ENCODE measurements around the gene YIF1A.
"Not testable (repeated sequence)": the region's sequence is repeated elsewhere in the genome, so short reads cannot be mapped to it uniquely, and the experiment has no call there.

Gene YIF1A

DNA sequence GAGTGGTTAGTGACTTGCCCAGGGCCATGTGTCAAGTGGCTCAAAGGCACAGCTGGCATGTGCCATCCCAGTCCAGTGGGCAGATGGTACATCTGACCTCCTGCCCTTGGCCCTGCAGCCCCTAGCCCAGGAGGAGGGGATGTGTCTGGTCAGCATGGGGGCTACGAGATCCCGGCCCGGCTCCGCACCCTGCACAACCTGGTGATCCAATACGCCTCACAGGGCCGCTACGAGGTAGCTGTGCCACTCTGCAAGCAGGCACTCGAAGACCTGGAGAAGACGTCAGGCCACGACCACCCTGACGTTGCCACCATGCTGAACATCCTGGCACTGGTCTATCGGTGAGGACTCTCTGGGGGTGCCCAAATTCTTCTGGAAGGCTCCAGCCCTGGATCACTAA, 26.2 kb downstream of the YIF1A start:
- Histone ChIP-seq H3K36me3 (peaks cover 70% of the 10 kb centered on the region), H3K9me3 (ENCODE audit: severe bottlenecking) (no peaks in the 10 kb centered on the region), H3K4me3 (ENCODE audit: low read depth, low read length) (no peak overlapping the region), H3K27ac (no peak overlapping the region), H3K27me3 (ENCODE audit: insufficient read depth, low read depth, severe bottlenecking) (no peaks in the 10 kb centered on the region)
- no peak for DNase-seq
- TF ChIP-seq, protein P1, sequence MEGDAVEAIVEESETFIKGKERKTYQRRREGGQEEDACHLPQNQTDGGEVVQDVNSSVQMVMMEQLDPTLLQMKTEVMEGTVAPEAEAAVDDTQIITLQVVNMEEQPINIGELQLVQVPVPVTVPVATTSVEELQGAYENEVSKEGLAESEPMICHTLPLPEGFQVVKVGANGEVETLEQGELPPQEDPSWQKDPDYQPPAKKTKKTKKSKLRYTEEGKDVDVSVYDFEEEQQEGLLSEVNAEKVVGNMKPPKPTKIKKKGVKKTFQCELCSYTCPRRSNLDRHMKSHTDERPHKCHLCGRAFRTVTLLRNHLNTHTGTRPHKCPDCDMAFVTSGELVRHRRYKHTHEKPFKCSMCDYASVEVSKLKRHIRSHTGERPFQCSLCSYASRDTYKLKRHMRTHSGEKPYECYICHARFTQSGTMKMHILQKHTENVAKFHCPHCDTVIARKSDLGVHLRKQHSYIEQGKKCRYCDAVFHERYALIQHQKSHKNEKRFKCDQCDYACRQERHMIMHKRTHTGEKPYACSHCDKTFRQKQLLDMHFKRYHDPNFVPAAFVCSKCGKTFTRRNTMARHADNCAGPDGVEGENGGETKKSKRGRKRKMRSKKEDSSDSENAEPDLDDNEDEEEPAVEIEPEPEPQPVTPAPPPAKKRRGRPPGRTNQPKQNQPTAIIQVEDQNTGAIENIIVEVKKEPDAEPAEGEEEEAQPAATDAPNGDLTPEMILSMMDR (IDR thresholded peaks at IDR 0.05; ENCODE audit: low read depth, low read length): no peak

GRCh38 chr11:66262191-66262590, 26.8 kb downstream of the YIF1A start:
- no peaks in the 10 kb centered on the region for H3K9me3 ChIP-seq (ENCODE audit: severe bottlenecking)
- H3K4me3 ChIP-seq (ENCODE audit: low read depth, low read length): no peak overlapping the region
- TF ChIP-seq, protein P1 (IDR thresholded peaks at IDR 0.05; ENCODE audit: low read depth, low read length): no peak
- H3K36me3 ChIP-seq: peaks cover 69% of the 10 kb centered on the region
- H3K27me3 ChIP-seq (ENCODE audit: insufficient read depth, low read depth, severe bottlenecking): no peaks in the 10 kb centered on the region
- DNase-seq: no peak
- H3K27ac ChIP-seq: no peak overlapping the region

DNA sequence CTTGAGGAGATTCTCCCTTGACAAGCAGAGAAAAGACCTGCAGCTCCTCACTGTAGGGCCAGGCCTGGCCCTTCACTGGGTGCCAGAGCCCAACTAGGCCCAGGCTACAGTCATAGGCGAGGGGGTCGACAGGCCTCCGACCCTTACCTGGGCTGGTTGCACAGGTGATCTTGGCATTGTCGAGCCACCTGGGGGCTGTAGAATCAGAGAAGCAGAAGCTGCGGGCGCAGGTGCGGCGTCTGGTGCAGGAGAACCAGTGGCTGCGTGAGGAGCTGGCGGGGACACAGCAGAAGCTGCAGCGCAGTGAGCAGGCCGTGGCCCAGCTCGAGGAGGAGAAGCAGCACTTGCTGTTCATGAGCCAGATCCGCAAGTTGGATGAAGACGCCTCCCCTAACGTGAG, 27.4 kb downstream of the YIF1A start:
- DNase-seq: no peak
- no peaks in the 10 kb centered on the region for H3K9me3 ChIP-seq (ENCODE audit: severe bottlenecking)
- H3K36me3 ChIP-seq: peaks cover 63% of the 10 kb centered on the region
- no peaks in the 10 kb centered on the region for H3K27me3 ChIP-seq (ENCODE audit: insufficient read depth, low read depth, severe bottlenecking)
- no peak overlapping the region for H3K4me3 ChIP-seq (ENCODE audit: low read depth, low read length)
- no peak overlapping the region for H3K27ac ChIP-seq
- TF ChIP-seq, protein P1 (IDR thresholded peaks at IDR 0.05; ENCODE audit: low read depth, low read length): no peak

GRCh38 chr11:66259956-66260355, 29.0 kb downstream of the YIF1A start:
- H3K27ac ChIP-seq: no peak overlapping the region
- no peak overlapping the region for H3K4me3 ChIP-seq (ENCODE audit: low read depth, low read length)
- DNase-seq: no peak
- H3K27me3 ChIP-seq (ENCODE audit: insufficient read depth, low read depth, severe bottlenecking): no peaks in the 10 kb centered on the region
- peaks cover 48% of the 10 kb centered on the region for H3K36me3 ChIP-seq
- TF ChIP-seq, protein P1 (IDR thresholded peaks at IDR 0.05; ENCODE audit: low read depth, low read length): no peak
- H3K9me3 ChIP-seq (ENCODE audit: severe bottlenecking): no peaks in the 10 kb centered on the region

GRCh38 chr11:66259225-66259624, 29.7 kb downstream of the YIF1A start:
- TF ChIP-seq, protein P1 (IDR thresholded peaks at IDR 0.05; ENCODE audit: low read depth, low read length): no peak
- no peaks in the 10 kb centered on the region for H3K27me3 ChIP-seq (ENCODE audit: insufficient read depth, low read depth, severe bottlenecking)
- H3K27ac ChIP-seq: no peak overlapping the region
- H3K36me3 ChIP-seq: peaks cover 41% of the 10 kb centered on the region
- no peak for DNase-seq
- no peak overlapping the region for H3K4me3 ChIP-seq (ENCODE audit: low read depth, low read length)
- H3K9me3 ChIP-seq (ENCODE audit: severe bottlenecking): no peaks in the 10 kb centered on the region

DNA sequence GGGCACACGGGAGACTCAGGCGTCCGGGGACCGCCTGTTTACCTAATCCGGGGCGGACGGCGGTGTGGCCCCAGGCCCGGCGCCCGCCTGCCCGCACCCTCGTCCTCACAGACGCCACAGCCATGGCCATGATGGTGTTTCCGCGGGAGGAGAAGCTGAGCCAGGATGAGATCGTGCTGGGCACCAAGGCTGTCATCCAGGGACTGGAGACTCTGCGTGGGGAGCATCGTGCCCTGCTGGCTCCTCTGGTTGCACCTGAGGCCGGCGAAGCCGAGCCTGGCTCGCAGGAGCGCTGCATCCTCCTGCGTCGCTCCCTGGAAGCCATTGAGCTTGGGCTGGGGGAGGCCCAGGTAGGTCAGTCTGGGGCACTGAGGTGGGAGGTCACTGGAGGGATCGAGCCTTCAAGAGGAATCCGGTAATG, 30.5 kb downstream of the YIF1A start:
- Histone ChIP-seq H3K27ac (peak overlapping the region; percentile 76), H3K27me3 (ENCODE audit: insufficient read depth, low read depth, severe bottlenecking) (no peaks in the 10 kb centered on the region), H3K4me3 (ENCODE audit: low read depth, low read length) (peak overlapping the region; percentile 69), H3K36me3 (peaks cover 38% of the 10 kb centered on the region), H3K9me3 (ENCODE audit: severe bottlenecking) (no peaks in the 10 kb centered on the region)
- DNase-seq: no peak
- TF ChIP-seq, protein P1 (IDR thresholded peaks at IDR 0.05; ENCODE audit: low read depth, low read length): no peak

GRCh38 chr11:66253081-66253480, 35.9 kb downstream of the YIF1A start:
- DNase-seq; H3K4me3 ChIP-seq (ENCODE audit: low read depth, low read length); H3K9me3 ChIP-seq (ENCODE audit: severe bottlenecking); H3K36me3 ChIP-seq; H3K27ac ChIP-seq; H3K27me3 ChIP-seq (ENCODE audit: insufficient read depth, low read depth, severe bottlenecking): not testable (repeated sequence)

Data from WERI-Rb-1 (cell line).